Astrocyte (in vitro differentiated cells and primary cell): ENCODE measurements around the gene ALG14. TPM values are rescaled to one million over a fixed set of nuclear protein-coding genes. Genes with fewer than 3 reads are reported as not detected.

Source experiments
- DNase-seq: peaks from one replicate; pipeline ENCODE4 v3.0.0-alpha.2; 2010; ENCODE audit warnings: low read depth
- FAIRE-seq: peaks from 2 replicates; lab custom pipeline; 2011; peaks lifted over from hg19 to GRCh38; lab: Jason Lieb, UNC
- H2AFZ ChIP-seq: 2 replicates; pipeline ENCODE4 v1.6.0; 2012; ENCODE audit warnings: low read depth, low read length, inconsistent platforms
- H3K27ac ChIP-seq: 2 replicates; pipeline ENCODE4 v1.5.1; 2011; ENCODE audit warnings: low read depth, low read length, inconsistent platforms
- H3K27me3 ChIP-seq: 2 replicates; pipeline ENCODE4 v1.6.0; 2011; ENCODE audit warnings: low read length, inconsistent platforms; ENCODE audit not compliant: insufficient read depth
- H3K36me3 ChIP-seq: 2 replicates; pipeline ENCODE4 v1.5.1; 2011; ENCODE audit warnings: low read length, inconsistent platforms; ENCODE audit not compliant: insufficient read depth
- H3K4me1 ChIP-seq: 2 replicates; pipeline ENCODE4 v1.5.1; 2011; ENCODE audit warnings: low read length, inconsistent platforms; ENCODE audit not compliant: insufficient read depth
- H3K4me2 ChIP-seq: 2 replicates; pipeline ENCODE4 v1.6.0; 2012; ENCODE audit warnings: low read length, inconsistent platforms
- H3K4me3 ChIP-seq: 2 replicates; pipeline ENCODE4 v1.5.1; 2011; ENCODE audit warnings: low read depth, mild to moderate bottlenecking, low read length, inconsistent platforms; ENCODE audit not compliant: insufficient read depth
- H3K79me2 ChIP-seq: 2 replicates; pipeline ENCODE4 v1.6.0; 2012; ENCODE audit warnings: mild to moderate bottlenecking, low read length, inconsistent platforms; ENCODE audit not compliant: insufficient read depth
- H3K9ac ChIP-seq: 2 replicates; pipeline ENCODE4 v1.6.0; 2012; ENCODE audit warnings: mild to moderate bottlenecking, low read length, inconsistent platforms
- H3K9me3 ChIP-seq: 2 replicates; pipeline ENCODE4 v1.5.1; 2012; ENCODE audit warnings: low read depth, mild to moderate bottlenecking, low read length, inconsistent platforms; ENCODE audit not compliant: insufficient read depth
- H4K20me1 ChIP-seq: 2 replicates; pipeline ENCODE4 v1.6.0; 2012; ENCODE audit warnings: low read length, inconsistent platforms; ENCODE audit not compliant: insufficient read depth
- H3K27ac Mint-ChIP-seq: one replicate; pipeline ENCODE4 v1.8.0; 2021; ENCODE audit warnings: mild to moderate bottlenecking, mixed read lengths; ENCODE audit not compliant: unreplicated experiment
- H3K27me3 Mint-ChIP-seq: one replicate; pipeline ENCODE4 v1.8.0; 2021; ENCODE audit warnings: low read depth, mixed read lengths; ENCODE audit not compliant: unreplicated experiment
- H3K36me3 Mint-ChIP-seq: one replicate; pipeline ENCODE4 v1.8.0; 2021; ENCODE audit warnings: low read depth, mixed read lengths; ENCODE audit not compliant: unreplicated experiment
- H3K4me1 Mint-ChIP-seq: one replicate; pipeline ENCODE4 v1.8.0; 2021; ENCODE audit warnings: low read depth, mixed read lengths; ENCODE audit not compliant: unreplicated experiment
- H3K4me3 Mint-ChIP-seq: one replicate; pipeline ENCODE4 v1.8.0; 2021; ENCODE audit warnings: mild to moderate bottlenecking, moderate library complexity, mixed read lengths; ENCODE audit not compliant: unreplicated experiment
- H3K9me3 Mint-ChIP-seq: one replicate; pipeline ENCODE4 v1.8.0; 2021; ENCODE audit warnings: mild to moderate bottlenecking, mixed read lengths; ENCODE audit not compliant: unreplicated experiment
- CTCF ChIP-seq: IDR thresholded peaks from 2 replicates; pipeline ENCODE4 v1.5.1; 2011; ENCODE audit warnings: low read depth, mild to moderate bottlenecking, inconsistent platforms, low read length, moderate library complexity; ENCODE audit not compliant: insufficient read depth
- EZH2 ChIP-seq: IDR thresholded peaks from 2 replicates; pipeline ENCODE4 v1.6.1; 2012; ENCODE audit warnings: mild to moderate bottlenecking, low read length, inconsistent platforms; ENCODE audit not compliant: insufficient read depth
- total RNA-seq: library from RNA; stranded (reverse); gene quantifications from 2 replicates; pipeline ENCODE4 v1.2.1, GENCODE V29; 2021

ALG14 gene
- total RNA-seq, 1 donor from 2014 or later: 6.9 TPM

DNA sequence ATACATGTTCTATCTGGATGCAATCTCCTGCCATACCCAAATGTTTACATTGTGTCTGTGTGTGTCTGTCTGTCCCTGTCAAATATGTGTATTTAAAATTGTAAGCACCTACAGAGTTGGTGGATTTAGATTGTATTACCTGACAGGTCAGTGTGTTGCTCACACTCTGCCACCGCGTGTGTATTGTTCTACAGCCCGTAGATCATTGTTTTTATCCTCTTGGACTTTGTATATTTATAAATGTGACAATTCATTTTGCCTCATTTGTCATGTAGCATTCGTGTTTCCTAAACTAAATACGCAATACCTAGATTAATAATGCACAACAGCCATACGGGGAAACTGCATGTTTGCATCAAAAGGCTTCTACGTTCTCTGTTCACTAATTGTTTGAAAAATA lies 634 bp downstream of the ALG14 start:
- H3K36me3 Mint-ChIP-seq: peaks cover 2% of the 10 kb centered on the region
- H3K4me1 ChIP-seq: peaks cover 7% of the 10 kb centered on the region
- peak overlapping the region; percentile 94 for H2AFZ ChIP-seq
- peaks cover 3% of the 10 kb centered on the region for H3K79me2 ChIP-seq
- DNase-seq: no peak
- no peaks in the 10 kb centered on the region for H3K27me3 ChIP-seq
- H3K27ac Mint-ChIP-seq: peak overlapping the region; percentile 95
- peak overlapping the region; percentile 89 for H3K4me3 ChIP-seq
- TF ChIP-seq EZH2 (no peak), CTCF (no peak)
- peak overlapping the region; percentile 100 for H3K4me3 Mint-ChIP-seq
- no peaks in the 10 kb centered on the region for H3K36me3 ChIP-seq
- H3K4me2 ChIP-seq: peak overlapping the region; percentile 90
- H3K27ac ChIP-seq: peak overlapping the region; percentile 87
- H3K9ac ChIP-seq: peak overlapping the region; percentile 85
- H3K27me3 Mint-ChIP-seq: no peaks in the 10 kb centered on the region
- FAIRE-seq: no peak
- no peaks in the 10 kb centered on the region for H4K20me1 ChIP-seq
- no peaks in the 10 kb centered on the region for H3K9me3 ChIP-seq
- no peaks in the 10 kb centered on the region for H3K9me3 Mint-ChIP-seq
- peaks cover 10% of the 10 kb centered on the region for H3K4me1 Mint-ChIP-seq

DNA sequence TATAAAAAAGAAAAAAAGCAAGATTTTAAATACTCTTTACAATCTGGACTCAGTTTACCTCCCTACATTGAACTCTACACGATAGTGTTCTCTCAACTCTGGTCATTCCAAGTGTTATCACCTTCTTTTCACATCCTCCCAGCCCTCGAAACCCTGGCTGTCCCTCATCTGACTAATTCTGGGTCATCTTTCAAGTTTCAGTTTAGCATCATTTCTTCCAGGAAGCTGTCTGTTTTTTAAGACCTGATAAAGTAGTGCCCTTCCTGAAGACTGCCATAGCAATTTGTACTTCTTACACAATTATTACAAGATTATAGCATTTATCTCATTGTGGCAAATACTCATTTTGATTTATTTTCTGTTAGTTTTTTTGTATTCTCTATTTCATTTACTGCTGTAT lies 1.2 kb downstream of the ALG14 start:
- peak overlapping the region; percentile 85 for H3K9ac ChIP-seq
- FAIRE-seq (no peak), DNase-seq (no peak)
- H3K4me3 ChIP-seq: peak overlapping the region; percentile 89
- no peaks in the 10 kb centered on the region for H3K27me3 ChIP-seq
- H3K4me2 ChIP-seq: peak overlapping the region; percentile 90
- H3K27ac ChIP-seq: no peak overlapping the region
- peaks cover 3% of the 10 kb centered on the region for H3K79me2 ChIP-seq
- peaks cover 7% of the 10 kb centered on the region for H3K4me1 ChIP-seq
- peak overlapping the region; percentile 94 for H2AFZ ChIP-seq
- no peaks in the 10 kb centered on the region for H3K36me3 ChIP-seq
- Mint-ChIP-seq H3K27me3 (no peaks in the 10 kb centered on the region), H3K4me1 (peaks cover 10% of the 10 kb centered on the region), H3K36me3 (peaks cover 2% of the 10 kb centered on the region), H3K27ac (no peak overlapping the region), H3K9me3 (no peaks in the 10 kb centered on the region), H3K4me3 (peak overlapping the region; percentile 100)
- TF ChIP-seq EZH2 (no peak), CTCF (no peak)
- no peaks in the 10 kb centered on the region for H4K20me1 ChIP-seq
- no peaks in the 10 kb centered on the region for H3K9me3 ChIP-seq

- no peak overlapping the region for H3K27ac Mint-ChIP-seq
- H3K9me3 Mint-ChIP-seq: no peaks in the 10 kb centered on the region
- Histone ChIP-seq H3K4me2 (no peak overlapping the region), H3K4me3 (no peak overlapping the region), H3K4me1 (peaks cover 7% of the 10 kb centered on the region), H2AFZ (no peak overlapping the region), H3K9ac (no peak overlapping the region), H3K27me3 (no peaks in the 10 kb centered on the region), H3K27ac (no peak overlapping the region), H3K36me3 (no peaks in the 10 kb centered on the region), H3K9me3 (no peaks in the 10 kb centered on the region), H4K20me1 (no peaks in the 10 kb centered on the region), H3K79me2 (peaks cover 3% of the 10 kb centered on the region)
- H3K4me3 Mint-ChIP-seq: no peak overlapping the region
- no peaks in the 10 kb centered on the region for H3K27me3 Mint-ChIP-seq
- DNase-seq (no peak), FAIRE-seq (no peak)
- H3K4me1 Mint-ChIP-seq: peaks cover 10% of the 10 kb centered on the region
- peaks cover 5% of the 10 kb centered on the region for H3K36me3 Mint-ChIP-seq
- TF ChIP-seq EZH2 (no peak), CTCF (no peak)
Measured at GRCh38 chr1:95069710-95070093, 3.0 kb downstream of the ALG14 start.
